HG03565 (cell line): ENCODE measurements around the gene DGUOK.

ENCODE experiments used
- ATAC-seq: cut with Tn5 transposase; IDR thresholded peaks from one replicate; pipeline ENCODE4 v1.9.1; 2021; ENCODE audit warnings: mild to moderate bottlenecking, moderate library complexity; ENCODE audit not compliant: unreplicated experiment

Gene DGUOK

GRCh38 chr2:73947412-73948018, 20.8 kb downstream of the DGUOK start:
- no peak for ATAC-seq

GRCh38 chr2:73949802-73950201, 23.1 kb downstream of the DGUOK start:
- no peak for ATAC-seq

DNA sequence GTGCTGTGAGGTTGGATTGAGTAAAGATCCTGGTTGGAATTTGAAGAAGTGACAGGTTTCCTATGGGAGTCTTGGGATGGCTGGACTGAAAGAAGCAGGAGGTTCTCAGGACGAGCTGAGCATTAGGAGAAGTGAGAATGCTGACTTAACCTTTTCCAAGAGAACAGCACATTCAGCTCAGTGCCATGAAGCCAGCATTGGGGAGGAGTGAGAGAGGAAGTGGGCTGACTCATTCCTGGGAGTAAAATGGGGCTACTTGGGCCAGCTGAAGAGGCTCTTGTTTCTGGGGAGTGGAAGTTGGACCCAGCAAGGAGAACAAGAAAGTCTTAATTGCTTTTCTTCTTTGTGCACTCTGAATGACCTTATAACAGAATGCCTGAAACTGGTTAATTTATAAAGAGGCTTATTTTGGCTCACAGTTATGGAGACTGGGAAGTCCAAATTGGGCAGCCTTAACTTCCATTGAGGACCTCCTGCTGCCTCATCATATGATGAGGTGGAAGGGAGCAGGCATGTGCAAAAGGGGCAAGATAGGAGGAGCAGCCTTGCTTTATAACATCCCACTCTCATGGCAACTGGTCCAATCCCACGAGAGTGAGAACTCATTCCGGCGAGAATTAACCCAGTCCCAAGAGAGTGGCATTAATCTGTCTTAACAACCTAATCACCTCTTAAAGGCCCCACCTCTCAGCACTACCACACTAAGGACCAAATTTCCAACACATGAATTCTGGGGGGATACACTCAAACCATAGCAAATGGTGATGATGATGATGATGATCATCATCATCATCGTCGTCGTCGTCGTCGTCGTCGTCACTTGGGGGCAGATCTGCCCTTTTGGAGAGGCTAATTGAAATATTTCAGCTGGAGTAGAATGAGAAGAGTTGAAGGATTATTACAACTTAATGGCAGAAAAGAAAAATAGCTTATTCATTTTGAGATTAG, 26.1 kb downstream of the DGUOK start:
- no peak for ATAC-seq

- ATAC-seq, result no peak
These were observed 29.7 kb downstream of the DGUOK start for GRCh38 chr2:73956218-73956865.

GRCh38 chr2:73961274-73961673, 34.6 kb downstream of the DGUOK start:
- no peak for ATAC-seq

- no peak for ATAC-seq
These were observed 35.3 kb downstream of the DGUOK start for GRCh38 chr2:73961823-73962615.

GRCh38 chr2:73962798-73963197, 36.1 kb downstream of the DGUOK start:
- ATAC-seq, result no peak

GRCh38 chr2:73963385-73964120, 36.9 kb downstream of the DGUOK start:
- ATAC-seq, result peak; percentile 70

DNA sequence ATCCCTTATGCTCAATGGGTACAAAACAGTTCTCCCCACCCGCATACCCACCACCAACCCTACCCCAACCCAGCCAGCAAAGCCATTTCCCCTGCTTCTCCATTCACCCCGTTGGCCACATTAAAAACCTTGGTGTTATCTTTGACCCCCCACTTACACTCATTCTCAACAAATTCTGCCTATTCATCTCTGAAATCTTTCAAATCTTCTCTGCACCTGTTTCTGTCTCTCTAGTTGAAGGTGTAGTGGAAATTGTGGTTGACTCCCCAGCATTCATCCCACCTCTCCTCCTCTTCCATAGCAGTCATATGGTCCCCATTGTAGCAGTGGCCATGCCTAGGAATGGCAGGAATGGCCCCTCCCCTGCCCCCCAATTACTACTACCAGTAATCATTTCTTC, 37.5 kb downstream of the DGUOK start:
- ATAC-seq, result peak; percentile 13

GRCh38 chr2:73965053-73965452, 38.4 kb downstream of the DGUOK start:
- ATAC-seq, result no peak

DNA sequence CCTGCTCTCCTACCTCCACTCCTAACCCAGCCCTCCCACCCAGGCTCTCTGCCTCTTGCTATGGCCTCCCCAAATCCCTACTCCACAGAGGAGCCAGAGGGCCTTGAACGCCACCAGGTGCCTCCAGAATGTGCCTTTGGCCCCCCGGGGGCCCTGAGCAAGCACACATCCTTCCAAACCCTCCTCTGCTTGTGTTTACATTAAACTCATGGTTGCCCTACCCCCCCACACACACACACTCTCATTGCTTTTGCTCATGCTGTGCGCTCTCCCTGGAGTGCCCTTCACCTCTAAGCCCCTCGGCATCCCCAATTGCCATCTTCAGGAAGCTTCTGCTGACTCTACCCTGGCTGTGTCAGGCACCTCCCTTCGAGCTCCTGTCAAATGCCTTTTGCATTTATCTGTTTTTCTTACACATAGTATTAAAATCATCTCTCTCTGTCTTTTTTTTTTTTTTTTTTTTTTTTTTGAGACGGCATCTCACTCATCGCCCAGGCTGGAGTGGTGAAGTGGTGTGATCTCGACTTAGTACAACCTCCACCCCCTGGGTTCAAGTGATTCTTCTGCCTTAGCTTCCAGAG, 41.8 kb downstream of the DGUOK start:
- ATAC-seq, result no peak

GRCh38 chr2:73969356-73969755, 42.7 kb downstream of the DGUOK start:
- ATAC-seq, result no peak

GRCh38 chr2:73970141-73970803, 43.6 kb downstream of the DGUOK start:
- no peak for ATAC-seq

DNA sequence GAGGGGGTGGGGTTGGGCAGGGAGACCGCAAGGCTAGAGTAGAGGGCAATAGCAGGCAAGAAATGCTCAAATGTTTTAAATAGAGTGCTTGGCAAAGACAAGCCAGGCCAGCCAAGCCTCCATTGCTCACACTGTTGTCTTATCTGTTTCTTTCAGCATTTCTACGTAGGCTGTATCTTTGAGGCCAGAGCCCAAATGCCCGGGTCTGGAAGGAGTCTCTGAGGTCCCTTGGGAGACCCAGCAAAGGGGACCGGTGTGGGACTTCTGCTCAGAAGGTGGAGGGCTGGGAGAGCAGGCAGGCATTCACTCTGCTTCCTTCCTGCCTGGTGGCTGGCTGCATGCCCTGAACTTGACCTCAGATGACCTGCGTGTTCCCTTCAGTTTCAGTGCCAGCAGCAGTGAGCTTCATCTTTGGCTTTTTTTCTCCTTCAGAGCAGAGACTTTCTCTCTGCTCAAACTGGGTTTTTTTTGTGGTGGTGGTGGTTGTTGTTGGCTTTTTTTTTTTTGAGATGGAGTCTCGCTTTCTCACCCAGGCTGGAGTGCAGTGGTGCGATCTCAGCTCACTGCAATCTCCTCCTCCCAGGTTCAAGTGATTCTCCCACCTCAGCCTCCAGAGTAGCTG, 44.3 kb downstream of the DGUOK start:
- peak; percentile 62 for ATAC-seq

GRCh38 chr2:73971722-73972121, 45.0 kb downstream of the DGUOK start:
- ATAC-seq, result no peak

- no peak for ATAC-seq
These were observed 46.2 kb downstream of the DGUOK start for GRCh38 chr2:73972846-73973245.

DNA sequence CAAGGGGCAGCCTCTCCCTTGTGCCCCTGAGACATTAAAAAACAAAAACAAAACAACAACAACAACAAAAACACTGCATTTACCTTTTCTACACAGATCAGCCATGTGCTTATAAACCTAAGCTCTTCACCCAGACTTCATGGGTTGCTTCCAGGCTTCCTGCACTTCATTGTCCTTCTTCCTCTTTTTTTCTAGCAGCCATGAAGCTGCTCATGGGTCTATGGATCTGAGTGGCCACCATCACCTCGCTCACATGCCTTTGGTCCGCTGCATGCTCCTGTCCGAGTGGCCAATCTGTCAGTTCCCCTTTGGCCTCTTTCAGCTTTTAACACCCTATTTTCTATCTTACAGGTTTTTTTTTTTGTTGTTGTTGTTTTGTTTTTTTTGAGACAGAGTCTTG, 49.1 kb downstream of the DGUOK start:
- ATAC-seq, result no peak

GRCh38 chr2:73976803-73977202, 50.1 kb downstream of the DGUOK start:
- ATAC-seq, result no peak

- no peak for ATAC-seq
These were observed 50.8 kb downstream of the DGUOK start for GRCh38 chr2:73977466-73977865.
